Pons (tissue), 1 donor: ENCODE data around the gene HECW1.

Experiments
- DNase-seq: peaks from one replicate; pipeline ENCODE4 v3.0.0-alpha.2; 2016; ENCODE audit warnings: low spot score

The HECW1 gene

DNA sequence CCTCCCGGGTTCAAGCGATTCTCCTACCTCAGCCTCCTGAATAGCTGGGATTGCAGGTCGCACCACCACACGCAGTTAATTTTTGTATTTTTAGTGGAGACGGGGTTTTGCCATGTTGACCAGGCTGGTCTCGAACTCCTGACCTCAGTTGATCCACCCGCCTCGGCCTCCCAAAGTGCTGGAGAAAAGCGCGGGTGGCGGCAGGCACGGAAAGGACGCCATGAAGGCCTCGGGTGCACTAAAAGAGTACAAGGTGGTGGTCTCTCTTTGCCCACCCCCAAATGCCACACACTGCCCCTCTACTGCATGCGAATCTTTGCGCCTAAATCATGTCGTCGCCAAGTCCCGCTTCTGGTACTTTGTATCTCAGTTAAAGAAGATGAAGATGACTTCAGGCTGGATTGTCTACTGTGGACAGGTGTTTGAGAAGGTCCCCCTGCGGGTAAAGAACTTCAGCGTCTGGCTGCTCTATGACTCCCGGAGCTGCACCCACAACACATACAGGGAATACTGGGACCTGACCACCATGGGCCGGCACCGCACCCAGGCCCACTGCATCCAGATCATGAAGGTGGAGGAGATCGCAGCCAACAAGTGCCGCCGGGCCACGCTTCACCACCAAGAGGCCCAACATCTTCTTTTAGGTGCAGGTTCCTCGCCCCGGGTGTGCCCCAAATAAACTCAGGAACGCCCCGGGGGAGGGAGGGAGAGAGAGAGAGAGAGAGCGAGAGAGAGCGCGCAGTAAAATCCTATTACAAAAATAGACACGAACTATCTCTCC lies 161.7 kb downstream of the HECW1 start:
- DNase-seq: no peak

DNA sequence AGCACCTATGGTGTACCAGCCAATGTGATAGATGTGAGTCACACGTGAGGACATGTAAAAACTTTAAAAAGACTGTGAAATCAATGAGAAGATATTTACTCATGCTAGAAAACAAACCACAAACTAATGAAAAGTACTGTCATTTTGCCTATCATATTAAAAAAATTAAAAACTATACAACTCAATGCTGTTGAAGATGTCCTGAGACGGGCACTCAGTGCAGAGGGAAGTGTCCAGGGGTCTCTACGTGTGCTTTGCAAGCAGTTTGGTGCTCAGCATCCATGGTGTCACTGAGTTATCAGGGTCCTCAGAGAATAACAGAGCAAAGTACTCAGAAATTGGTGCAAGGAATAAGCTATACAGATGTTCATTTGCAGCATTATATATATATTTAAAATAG lies 162.3 kb downstream of the HECW1 start:
- DNase-seq: no peak

GRCh38 chr7:43276547-43276946 lies 164.1 kb downstream of the HECW1 start:
- DNase-seq: no peak

- no peak for DNase-seq
Measured at GRCh38 chr7:43278088-43278644, 165.7 kb downstream of the HECW1 start.

DNA sequence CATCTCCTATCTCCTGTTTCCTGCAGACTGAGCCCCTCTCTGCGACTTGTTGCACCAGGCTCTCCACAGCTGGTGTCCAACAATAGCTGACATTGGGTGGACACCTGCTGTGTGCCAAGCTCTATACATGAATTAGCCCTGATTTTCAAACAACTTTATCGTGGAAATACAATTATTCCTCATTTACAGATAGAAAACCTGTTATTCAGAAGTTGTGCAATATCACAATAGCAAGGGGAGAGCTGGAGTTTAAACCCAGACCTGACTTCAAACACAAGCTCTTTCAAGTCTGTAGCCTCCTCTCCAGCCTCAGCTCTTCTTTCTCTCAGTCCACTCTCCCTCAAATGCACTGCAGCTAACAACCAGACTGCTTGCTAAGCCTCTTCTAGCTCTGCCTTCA lies 168.8 kb downstream of the HECW1 start:
- DNase-seq: no peak

- no peak for DNase-seq
Measured at GRCh38 chr7:43283706-43284105, 171.3 kb downstream of the HECW1 start.

DNA sequence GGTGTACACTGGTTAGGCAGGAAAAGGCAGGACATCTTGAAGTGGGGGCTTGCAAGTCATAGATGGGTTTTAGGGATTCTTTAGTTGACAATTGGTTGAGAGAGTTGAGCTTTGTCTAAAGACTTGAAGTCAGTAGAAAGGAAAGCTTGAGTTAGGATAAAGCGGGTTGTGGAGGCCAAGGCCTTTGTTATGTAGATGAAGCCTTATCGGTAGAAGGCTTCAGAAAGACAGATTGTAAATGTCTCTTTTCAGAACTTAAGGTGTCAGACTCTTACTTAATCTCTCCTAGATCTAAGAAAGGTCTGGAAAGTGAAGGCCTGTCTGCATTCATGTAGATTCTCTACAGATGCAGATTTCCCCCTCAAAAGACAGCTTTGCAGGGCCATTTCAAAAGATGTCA lies 177.4 kb downstream of the HECW1 start:
- no peak for DNase-seq

- DNase-seq: no peak
Measured at GRCh38 chr7:43290978-43291377, 178.5 kb downstream of the HECW1 start.

DNA sequence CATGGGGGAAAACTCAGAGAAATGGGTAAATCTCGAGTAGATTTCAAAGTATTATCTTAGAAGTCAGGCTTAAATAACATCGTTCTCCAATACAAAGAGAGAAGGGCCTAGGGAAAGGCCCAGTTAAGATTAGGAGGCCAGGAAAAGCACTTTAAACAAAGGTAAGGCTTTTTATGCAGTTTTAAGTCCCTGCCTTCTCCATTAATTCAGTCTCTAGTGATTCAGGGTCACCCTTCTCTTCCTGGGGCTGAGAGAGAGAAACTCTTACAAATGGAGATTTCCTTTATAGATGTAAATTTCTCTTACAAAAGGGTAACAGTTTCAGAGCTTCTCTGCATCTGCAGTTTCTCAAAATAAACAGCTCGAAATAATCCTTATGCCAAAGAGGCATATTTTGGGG lies 179.3 kb downstream of the HECW1 start:
- DNase-seq: no peak

- DNase-seq: no peak
Measured at GRCh38 chr7:43292384-43292783, 179.9 kb downstream of the HECW1 start.

- peak; percentile 20 for DNase-seq
Measured at GRCh38 chr7:43294080-43294630, 181.7 kb downstream of the HECW1 start.

DNA sequence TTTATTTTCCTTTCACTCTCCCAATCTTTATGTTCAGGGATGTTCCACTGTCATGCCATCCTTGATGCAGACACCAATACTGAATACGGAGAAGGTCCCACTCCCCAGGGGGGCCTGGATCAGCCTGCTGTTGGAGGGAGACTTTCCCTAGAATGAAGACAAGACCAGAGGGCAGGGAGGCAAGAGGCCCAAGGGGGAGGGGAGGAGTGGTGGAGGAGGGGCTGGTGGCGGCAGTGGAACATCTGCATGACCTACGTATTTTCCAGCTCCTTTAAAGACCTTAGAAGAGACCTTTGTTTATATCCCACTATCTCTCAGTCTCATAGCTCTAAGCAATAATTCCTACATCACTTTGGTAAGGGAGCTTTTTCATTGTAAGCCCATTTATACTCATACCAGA lies 183.0 kb downstream of the HECW1 start:
- DNase-seq: no peak

- DNase-seq: no peak
Measured at GRCh38 chr7:43296306-43296705, 183.9 kb downstream of the HECW1 start.

GRCh38 chr7:43298617-43299016 lies 186.2 kb downstream of the HECW1 start:
- DNase-seq: no peak

DNA sequence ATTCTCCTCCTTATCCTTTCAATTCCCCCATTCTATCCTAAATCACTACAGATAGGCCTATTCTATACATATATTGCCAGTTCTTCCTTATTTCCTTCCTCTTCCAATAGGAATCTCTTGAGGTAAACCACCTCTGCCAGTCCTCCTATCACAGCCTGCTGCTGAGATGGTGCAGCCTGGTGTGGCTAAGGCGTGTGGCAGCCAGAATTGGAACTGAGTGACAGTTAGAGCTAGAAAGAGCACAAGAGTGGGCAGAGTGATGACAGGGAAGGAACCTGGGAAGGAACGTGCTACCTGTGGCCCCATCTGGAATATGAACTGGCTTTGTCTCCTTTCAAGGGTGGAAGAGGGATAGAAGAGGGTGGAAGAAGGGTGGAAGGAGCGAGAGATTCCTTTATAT lies 187.7 kb downstream of the HECW1 start:
- DNase-seq: no peak

- DNase-seq: no peak
Measured at GRCh38 chr7:43302211-43302711, 189.8 kb downstream of the HECW1 start.

- no peak for DNase-seq
Measured at GRCh38 chr7:43302773-43303460, 190.5 kb downstream of the HECW1 start.

DNA sequence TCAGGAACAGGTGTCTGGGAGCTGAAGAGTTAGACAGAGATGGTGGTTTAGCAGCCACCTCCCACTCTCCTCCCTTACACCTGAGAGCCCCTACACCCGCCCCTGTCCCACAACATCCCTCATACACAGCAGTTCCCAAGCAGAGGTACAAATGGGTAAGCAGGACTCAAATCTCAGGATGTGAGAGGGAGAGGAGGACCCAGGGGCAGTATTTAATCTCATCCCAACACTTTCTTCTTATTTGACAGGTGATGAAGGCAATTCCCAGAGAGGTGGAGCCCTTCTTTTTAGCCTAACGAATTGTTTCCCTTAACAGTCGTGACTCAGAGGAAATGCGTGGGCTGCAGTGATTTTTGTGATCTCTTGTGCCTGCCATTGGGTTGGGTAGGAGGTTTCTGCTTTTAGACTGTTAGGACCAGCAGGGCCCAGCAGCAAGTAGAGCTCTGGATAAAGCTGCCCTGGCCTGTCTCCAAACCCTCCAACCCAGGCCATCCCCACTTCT lies 191.3 kb downstream of the HECW1 start:
- no peak for DNase-seq

GRCh38 chr7:43306404-43306803 lies 194.0 kb downstream of the HECW1 start:
- DNase-seq: no peak

DNA sequence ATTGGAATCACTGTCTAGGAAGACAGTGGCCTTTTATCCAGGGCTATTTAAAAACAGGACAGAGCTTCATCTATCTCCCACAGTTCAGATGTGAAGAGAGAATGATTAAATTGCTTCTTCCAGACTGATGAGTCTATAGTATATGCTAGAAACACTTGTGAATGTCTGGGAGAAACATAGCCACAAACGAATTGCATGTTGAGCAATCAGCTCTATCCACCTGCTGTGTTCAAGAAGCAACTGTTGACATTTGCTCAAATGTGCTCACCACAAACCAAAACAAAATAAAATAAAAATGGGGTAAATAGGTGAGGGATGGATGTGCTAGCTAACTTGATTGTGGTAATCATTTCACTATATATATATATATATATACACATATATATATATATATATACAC lies 195.1 kb downstream of the HECW1 start:
- DNase-seq: peak; percentile 34

DNA sequence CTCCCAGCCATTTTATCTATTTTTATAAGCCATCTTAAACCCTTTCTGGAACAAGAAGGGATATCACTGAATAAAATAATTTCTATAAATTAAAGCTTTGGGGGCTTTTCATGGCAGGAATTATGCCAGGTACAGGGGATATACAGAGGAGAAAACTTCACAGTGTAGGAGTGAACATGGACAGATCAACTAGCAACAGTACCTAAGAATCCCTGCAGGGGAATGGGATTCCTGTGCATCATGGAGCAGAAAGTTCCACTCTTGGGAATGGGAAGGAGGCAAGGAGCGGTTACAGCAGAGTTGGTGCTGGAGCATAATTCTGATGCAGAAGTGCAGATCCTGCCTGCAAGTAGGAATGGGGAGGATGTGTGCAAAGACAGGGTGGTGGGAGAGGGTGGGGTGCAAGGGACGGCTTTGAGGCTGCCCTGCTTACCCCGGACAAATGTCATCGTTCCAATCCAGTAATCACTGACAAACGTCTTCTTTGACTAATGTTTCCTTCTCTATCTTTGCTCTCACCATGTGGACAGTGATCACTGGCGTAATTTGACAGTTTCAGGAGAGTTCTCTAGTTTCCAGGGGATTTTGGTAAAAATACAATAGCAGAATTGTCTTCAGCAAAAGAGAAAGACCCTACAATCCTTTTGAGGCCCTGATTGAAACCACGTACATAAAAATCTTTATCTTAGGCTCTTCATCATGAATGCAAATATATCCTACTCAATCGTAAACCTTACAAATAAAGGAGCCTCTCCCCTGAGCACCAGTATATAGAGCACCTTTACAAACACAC lies 196.7 kb downstream of the HECW1 start:
- DNase-seq: no peak

DNA sequence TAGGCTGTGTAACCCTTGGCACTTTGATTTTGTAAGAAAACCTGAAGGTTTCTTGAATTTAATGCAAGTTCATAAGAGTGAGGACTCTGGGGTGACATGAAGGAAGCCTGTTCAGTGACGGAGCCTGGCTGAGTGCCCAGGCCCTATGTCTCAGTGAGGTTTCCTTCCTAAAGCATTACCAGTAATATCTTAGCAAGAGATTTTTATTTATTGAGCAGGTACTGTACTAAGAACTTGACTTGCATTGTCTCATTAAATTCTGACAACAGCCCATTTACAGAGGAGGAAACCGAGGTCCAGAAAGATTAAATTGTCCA lies 197.2 kb downstream of the HECW1 start:
- DNase-seq: no peak
